GM04503 (cell line): Measurements from ENCODE around the gene GPR3.

ENCODE experiments used
- DNase-seq: peaks from one replicate; pipeline ENCODE4 v3.0.0-alpha.2; 2012; ENCODE audit warnings: low read depth

Gene GPR3

DNA sequence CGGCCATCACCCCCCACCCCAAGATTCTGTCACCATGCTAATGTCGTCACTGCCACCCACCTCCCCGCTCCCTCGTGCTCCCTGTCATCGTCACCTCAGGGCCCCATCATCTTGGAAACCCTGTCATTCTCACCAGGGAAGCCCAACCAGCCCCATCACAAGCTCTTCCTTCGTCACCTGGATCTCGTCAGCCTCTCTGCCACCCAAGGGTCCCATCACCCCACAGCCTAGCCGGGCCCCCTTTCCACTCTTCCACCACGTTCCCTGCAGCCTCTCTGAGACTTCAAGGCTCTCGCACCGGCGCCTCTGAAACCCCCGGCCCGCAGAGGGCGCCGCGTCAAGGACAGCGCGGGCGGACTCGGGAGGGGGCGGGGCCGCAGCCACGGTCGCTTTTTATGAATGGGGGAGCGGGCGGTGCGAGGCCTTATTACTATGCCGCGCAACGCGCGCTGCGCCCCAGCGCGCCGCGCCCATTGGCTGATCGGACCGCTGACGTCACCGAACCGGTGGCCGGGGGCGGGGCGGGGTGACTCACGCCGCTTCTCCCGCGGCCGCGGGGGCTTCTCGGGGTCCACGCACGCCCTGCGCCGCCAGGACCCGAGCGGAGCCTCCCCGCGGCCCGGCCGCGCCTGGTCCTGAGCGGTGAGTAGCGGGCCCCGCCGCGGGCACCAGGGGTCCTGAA is at the start of gene GPR3:
Gene GPR3 (plus strand): TSS at position 527 of the 682 bp plus-strand sequence. CDS start 1,177 bp downstream, outside the sequence.
- DNase-seq: no peak

GRCh38 chr1:27342778-27343638 is 49.4 kb upstream of the GPR3 start:
- no peak for DNase-seq

DNA sequence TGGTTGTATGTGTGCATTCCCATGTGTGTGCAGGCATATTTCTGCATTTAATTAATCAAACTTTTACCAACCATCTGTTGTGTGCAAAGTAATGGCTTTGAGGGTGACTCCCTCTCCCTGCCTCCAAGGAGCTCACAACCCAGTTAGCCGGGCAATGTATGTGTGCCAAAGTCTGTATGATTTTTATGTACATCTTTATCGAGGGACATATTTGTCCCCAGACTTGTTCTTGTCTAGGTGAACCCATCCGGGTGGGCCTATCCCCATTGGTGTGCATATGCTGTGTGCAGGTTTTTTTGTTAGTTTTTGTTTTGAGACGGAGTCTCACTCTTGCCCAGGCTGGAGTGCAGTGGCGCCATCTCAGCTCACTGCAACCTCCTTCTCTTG is 48.8 kb upstream of the GPR3 start:
- DNase-seq: no peak

DNA sequence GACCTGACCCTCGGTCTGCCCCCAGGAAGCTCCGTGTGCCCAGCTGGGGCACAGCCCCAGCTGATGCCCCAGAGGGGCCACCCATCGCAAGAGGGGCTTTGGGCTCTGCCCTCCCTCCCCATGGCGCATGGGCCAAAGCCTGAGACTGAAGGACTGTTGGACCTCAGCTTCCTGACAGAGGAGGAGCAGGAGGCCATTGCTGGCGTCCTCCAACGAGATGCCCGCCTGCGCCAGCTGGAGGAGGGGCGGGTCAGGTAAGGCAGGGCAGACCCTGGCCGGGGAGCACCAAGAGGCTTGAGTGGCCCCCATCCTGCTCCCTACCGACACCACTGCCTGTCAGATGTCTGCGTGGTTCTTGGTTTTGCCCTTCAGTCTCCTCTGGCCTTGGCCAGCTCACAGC is 47.1 kb upstream of the GPR3 start:
- no peak for DNase-seq

GRCh38 chr1:27346357-27346756 is 46.1 kb upstream of the GPR3 start:
- no peak for DNase-seq

DNA sequence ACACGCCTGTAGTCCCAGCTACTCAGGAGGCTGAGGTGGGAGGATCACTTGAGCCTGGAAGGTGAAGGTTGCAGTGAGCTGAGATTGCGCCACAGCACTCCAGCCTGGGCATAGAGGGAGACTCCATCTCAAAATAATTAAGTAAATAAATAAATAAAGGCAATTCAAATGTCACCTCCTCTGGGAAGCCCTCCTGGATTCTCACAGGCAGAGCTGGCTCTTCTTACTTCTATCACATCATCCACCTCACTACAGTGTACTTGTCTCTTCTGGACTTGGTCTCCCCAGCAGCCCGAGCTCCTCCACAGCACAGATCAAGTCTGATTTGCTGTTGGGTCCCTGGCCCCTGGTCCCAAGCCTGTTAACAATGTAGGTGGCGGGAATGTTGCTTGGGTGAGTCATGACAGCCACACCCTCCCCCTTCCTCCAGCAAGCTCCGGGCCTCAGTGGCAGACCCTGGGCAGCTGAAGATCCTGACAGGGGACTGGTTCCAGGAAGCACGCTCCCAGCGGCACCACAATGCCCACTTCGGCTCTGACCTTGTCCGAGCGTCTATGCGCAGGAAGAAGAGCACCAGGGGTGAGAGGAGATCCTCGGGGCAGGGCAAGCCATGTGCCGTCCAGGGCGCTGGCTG is 45.3 kb upstream of the GPR3 start:
- no peak for DNase-seq

GRCh38 chr1:27348861-27349783 is 43.3 kb upstream of the GPR3 start:
- DNase-seq: no peak

DNA sequence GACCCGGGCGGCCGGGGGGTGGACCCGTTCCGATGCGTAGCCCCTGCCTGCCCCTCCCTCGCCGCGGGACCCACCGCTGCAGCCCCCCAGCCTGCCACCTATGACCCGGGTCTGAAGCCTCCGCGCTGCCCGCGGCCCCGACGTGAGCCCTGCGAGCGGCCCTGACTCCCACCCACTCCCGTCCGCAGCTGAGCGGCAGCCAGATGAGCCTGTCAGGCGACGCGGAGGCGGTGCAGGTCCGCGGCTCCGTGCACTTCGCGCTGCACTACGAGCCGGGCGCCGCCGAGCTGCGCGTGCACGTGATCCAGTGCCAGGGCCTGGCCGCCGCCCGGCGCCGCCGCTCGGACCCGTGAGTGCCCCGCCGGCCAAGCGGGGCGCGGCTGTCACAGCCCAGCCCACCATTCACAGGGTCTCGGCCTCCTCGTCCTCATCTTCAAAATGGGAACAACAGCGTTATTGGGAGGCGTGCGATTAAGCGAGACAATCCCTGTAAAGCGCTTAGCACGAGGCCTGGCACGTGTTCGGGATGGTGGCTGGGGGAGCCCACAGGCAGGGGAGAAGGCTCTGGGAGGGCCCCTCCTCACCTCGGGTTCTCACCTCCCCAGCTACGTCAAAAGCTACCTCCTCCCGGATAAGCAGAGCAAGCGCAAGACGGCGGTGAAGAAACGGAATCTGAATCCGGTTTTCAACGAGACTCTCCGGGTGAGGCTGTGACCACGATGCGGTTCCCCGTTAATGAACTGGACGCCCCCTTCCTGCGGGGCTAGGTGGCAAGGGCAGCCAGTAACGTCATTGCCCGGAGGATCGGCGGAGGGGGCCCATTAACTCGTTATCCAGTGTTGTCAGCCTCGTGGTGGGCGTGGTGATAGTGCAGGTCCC is 42.4 kb upstream of the GPR3 start:
- no peak for DNase-seq

DNA sequence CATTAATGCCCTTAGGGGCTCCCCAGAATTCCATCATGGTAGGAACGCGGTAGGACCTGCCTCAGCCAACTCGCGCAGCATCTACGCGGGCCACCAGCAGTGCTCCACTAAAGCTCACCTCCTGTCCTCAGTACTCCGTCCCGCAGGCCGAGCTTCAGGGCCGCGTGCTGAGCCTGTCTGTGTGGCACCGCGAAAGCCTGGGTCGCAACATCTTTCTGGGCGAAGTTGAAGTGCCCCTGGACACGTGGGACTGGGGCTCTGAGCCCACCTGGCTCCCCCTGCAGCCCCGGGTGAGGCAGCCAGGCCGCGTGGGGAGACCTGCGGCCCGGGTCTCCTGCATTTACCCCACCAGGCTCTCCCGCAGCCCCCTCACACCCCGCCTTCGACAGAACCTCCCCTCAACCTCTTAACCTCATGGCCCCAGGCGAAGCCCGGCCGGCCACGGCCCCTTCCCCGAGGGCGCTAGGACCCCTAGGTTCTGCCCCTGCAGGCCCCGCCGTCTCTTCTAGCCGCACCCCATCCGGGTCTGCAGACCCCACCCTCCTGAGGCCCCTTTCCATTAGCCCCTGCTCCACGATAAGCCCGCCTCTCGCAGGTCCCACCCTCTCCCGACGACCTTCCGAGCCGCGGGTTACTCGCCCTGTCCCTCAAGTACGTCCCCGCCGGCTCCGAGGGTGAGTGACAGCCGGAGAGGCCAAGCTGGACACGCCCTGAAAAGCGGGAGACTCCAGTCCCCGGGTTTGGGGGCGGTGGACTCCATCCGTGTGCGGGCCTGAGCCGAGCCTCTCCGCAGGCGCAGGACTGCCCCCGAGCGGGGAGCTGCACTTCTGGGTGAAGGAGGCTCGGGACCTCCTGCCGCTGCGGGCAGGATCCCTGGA is 41.5 kb upstream of the GPR3 start:
- no peak for DNase-seq

GRCh38 chr1:27351541-27352107 is 40.8 kb upstream of the GPR3 start:
- no peak for DNase-seq

DNA sequence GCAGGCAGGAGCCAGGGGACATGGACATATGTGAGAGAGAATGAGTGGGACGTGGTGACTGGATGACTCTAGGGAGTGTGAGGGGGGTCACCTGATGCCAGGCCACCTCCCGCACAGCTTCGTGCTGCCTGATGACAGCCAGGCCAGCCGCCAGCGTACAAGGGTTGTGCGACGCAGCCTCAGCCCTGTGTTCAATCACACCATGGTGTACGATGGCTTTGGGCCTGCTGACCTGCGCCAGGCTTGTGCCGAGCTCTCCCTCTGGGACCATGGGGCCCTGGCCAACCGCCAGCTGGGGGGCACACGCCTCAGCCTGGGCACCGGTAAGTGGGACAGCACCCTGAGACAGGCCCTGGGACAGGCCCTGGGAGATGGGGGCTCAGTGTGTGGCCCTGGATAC is 39.3 kb upstream of the GPR3 start:
- DNase-seq: no peak

GRCh38 chr1:27353629-27354028 is 38.8 kb upstream of the GPR3 start:
- no peak for DNase-seq

GRCh38 chr1:27355683-27356082 is 36.7 kb upstream of the GPR3 start:
- no peak for DNase-seq

DNA sequence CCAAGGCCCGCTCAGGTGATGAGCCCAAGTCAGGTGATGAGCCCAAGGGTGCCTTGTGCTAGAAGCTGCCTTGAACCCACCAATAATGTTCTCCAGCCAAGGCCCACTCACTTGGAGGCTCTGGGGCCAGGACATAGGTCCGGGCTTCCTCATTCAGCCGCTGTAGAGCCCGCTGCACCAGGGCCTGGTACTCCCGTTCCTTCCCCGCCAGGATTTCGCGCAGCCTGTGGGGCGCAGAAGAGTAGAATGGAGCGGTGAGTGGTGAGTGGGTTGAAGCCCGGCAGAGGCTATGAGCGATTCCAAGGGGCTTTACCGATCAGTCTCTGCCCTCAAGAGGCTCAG is 36.2 kb upstream of the GPR3 start:
- no peak for DNase-seq

DNA sequence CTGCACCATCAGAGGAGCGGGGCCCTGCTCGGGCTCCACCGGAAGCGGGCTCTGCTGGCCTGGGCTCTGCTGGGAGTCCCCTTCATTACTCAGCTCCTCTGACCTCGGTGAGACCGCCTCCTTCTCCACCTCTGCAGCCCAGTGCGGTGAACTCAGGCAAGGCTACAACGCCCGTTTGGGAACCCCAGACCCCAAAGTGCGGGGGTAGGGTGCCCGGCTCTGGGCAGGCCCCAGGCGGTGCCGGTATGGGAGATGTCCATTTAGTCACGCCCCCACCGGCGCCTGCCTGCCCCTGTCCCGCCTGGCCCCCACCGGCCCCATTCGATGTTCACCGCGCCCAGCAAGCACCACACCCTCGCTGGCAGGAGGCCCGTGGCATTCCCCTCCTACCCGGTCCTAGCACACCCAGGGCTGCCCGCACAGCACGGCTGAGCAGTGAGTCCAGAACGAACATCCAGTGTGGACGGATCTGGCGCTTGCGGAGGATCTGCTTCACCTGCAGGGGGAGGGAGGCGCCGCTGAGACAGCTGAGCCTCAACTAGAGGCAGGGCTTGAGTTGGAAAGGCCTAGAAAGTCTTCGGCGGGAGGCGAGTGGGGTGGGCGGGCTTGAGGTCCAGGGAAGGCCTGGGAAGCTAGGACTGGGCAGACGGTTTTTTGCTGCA is 35.7 kb upstream of the GPR3 start:
- DNase-seq: no peak

DNA sequence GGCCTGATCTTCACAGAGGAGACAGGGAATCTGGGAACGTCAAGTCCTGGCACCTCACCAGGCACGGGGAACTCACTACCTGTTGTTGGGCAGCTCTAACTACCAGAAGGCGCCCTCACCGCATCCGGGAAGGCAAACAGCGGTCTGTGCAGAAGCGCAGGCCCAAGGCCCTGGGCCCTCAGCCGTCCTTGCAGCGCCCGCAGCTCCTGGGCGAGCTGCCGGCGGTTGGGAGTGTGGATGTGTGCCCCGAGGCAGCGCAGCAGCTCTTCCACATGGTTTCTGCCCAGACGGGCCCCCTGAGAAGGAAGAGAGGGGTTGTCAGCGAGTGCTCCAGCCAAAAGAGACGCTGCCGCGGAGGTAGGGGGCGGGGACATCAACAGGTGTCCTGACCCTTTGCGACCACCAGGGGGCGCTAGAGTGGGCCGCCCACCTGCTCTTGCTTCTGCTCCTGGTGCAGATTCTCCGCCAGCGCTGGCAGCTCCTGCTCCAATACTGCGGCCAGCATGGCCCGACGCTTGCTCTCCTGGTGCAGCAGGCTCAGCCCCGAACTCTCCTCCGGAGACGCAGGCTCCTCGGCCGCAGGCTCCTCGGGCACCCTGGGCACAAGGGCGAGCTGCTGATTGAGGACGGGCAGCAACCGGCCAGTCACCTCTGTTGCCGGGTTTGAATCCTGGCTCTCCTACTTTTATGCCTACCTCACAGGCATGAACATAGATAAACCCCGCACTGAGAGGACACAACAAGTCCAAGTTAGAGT is 35.0 kb upstream of the GPR3 start:
- no peak for DNase-seq

DNA sequence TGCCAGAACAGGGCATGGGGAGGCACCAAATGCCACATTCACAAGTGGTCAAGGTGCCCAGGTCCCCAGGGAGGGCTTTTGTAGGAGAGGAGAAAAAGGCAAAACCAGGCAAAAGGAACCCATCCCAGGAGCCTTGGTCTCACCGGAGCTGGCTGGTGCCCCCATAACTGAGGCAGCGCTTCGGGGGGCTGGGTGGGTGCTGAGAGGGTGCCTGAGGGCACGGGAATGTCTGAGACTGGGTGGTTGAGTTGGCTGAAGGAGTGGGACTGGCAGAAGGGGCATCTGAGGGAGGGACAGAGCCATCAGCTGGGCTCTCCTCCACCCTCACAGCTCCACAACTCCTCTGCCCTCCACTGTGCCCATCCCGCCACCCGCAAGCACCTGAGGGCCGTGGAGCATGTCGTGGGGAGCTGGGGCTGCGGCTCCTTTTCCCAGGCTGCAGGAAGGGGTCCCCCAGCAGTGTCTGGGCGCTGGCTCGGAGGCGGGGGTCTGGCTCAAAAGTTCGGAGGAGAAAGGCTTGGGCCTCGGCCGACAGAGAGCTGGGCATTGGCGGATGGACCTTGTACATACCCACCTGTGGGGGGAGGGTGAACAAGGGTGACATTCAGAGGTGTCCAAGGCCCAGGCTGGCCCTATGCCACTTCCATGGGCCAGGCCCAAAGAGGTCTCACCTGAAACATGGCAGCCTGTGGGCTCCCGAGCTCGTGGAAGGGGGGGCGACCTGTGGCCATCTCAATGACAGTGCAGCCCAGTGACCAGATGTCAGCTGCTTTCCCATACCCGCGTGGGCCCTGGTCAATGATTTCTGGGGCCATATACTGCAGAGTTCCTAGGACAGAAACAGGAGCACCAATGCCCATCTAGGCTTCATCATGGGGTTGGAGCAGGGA is 34.1 kb upstream of the GPR3 start:
- DNase-seq: no peak
